Fibroblast of lung (primary cell): ENCODE results near the gene LGR6. TPM values are rescaled to one million over a fixed set of nuclear protein-coding genes. Genes with fewer than 3 reads are reported as not detected.
"Not testable (repeated sequence)": the region's sequence is repeated elsewhere in the genome, so short reads cannot be mapped to it uniquely, and the experiment has no call there.

Source experiments
- DNase-seq, 2 donors: peaks; one replicate each; pipeline versions ENCODE4 v3.0.0 to v3.0.0-alpha.2; 2010; ENCODE audit warnings: low read depth in 2 of 2
- H2AFZ ChIP-seq: 2 replicates; pipeline ENCODE4 v1.5.1; 2012; ENCODE audit warnings: low read length, control low read depth, inconsistent platforms
- H3K27ac ChIP-seq: 2 replicates; pipeline ENCODE4 v1.5.1; 2011; ENCODE audit warnings: low read length, control low read depth; ENCODE audit not compliant: insufficient read depth
- H3K27me3 ChIP-seq: 2 replicates; pipeline ENCODE4 v1.5.1; 2011; ENCODE audit warnings: mild to moderate bottlenecking, low read length; ENCODE audit not compliant: control insufficient read depth, insufficient read depth
- H3K36me3 ChIP-seq: 2 replicates; pipeline ENCODE4 v1.5.1; 2011; ENCODE audit warnings: low read length; ENCODE audit not compliant: control insufficient read depth, insufficient read depth
- H3K4me1 ChIP-seq: 2 replicates; pipeline ENCODE4 v1.5.1; 2011; ENCODE audit warnings: low read length; ENCODE audit not compliant: control insufficient read depth, insufficient read depth; ENCODE audit errors: extremely low read depth
- H3K4me2 ChIP-seq: 2 replicates; pipeline ENCODE4 v1.5.1; 2011; ENCODE audit warnings: low read length, control low read depth; ENCODE audit not compliant: insufficient read depth; ENCODE audit errors: extremely low read depth
- H3K4me3 ChIP-seq, 4 experiments: fragments of 200-600 bp in 1 of 4; sonication (generic) in 1 of 4; replicated peaks in 1 of 4; 2 replicates each; pipeline ENCODE4 v1.5.1; 2011 to 2016; ENCODE audit warnings: low read length in 4 of 4, low read depth in 3 of 4, mild to moderate bottlenecking in 3 of 4, control low read depth in 2 of 4, inconsistent platforms in 1 of 4, mixed read lengths in 1 of 4; ENCODE audit not compliant: insufficient read depth in 1 of 4; ENCODE audit errors: control extremely low read depth in 1 of 4
- H3K79me2 ChIP-seq: 2 replicates; pipeline ENCODE4 v1.5.1; 2012; ENCODE audit warnings: mild to moderate bottlenecking, low read length, inconsistent platforms; ENCODE audit not compliant: control insufficient read depth, insufficient read depth
- H3K9ac ChIP-seq: 2 replicates; pipeline ENCODE4 v1.5.1; 2011; ENCODE audit warnings: mild to moderate bottlenecking, low read length, control low read depth; ENCODE audit not compliant: insufficient read depth
- H3K9me3 ChIP-seq: 2 replicates; pipeline ENCODE4 v1.5.1; 2012; ENCODE audit warnings: low read depth, low read length; ENCODE audit not compliant: control insufficient read depth, insufficient read depth
- H4K20me1 ChIP-seq: 2 replicates; pipeline ENCODE4 v1.5.1; 2011; ENCODE audit warnings: low read length; ENCODE audit not compliant: control insufficient read depth, insufficient read depth; ENCODE audit errors: extremely low read depth
- CTCF ChIP-seq, 2 donors: IDR thresholded peaks in 1 of 2; conservative IDR thresholded peaks in 1 of 2; 1 replicate in 1 of 2; 2 replicates in 1 of 2; pipeline ENCODE4 v1.5.1; 2011 to 2012; ENCODE audit warnings: low read length in 2 of 2, control low read depth in 1 of 2, inconsistent platforms in 1 of 2, low read depth in 1 of 2, mild to moderate bottlenecking in 1 of 2
- EZH2 ChIP-seq: IDR thresholded peaks from 2 replicates; pipeline ENCODE4 v1.5.1; 2012; ENCODE audit warnings: low read length, control low read depth, mild to moderate bottlenecking; ENCODE audit errors: missing control alignments
- polyA minus RNA-seq: library from RNA; depleted of rRNA, polyadenylated mRNA; stranded (reverse); fragments of >200 nt; gene quantifications from 2 replicates; pipeline ENCODE4 v1.2.3, GENCODE V29; 2011; ENCODE audit warnings: low replicate concordance
- polyA plus RNA-seq, 2 donors: library from polyadenylated mRNA; depleted of rRNA in 1 of 2; stranded (reverse) in 1 of 2; unstranded in 1 of 2; fragments of >200 nt; gene quantifications; 2 replicates each; pipeline ENCODE4 v1.2.1, GENCODE V29; 2011 to 2012; ENCODE audit warnings: missing spikeins in 1 of 2
- total RNA-seq: library from RNA; depleted of rRNA; stranded (reverse); fragments of >200 nt; gene quantifications from 2 replicates; pipeline ENCODE4 v1.2.1, GENCODE V29; 2014

LGR6 gene
- not detected in 2 replicates for total RNA-seq
- polyA plus RNA-seq, result 0.02 TPM in 1 of 2 replicates, not detected in the other
- not detected in 2 replicates for polyA plus RNA-seq (2012)
- not detected in 2 replicates for polyA minus RNA-seq

GRCh38 chr1:202193614-202194327, at the start of gene LGR6:
LGR6 (plus strand) TSS chr1:202193799; CDS start chr1:202193990, 191 bp downstream.
- H3K27me3 ChIP-seq, result peaks cover 37% of the 10 kb centered on the region
- no peaks in the 10 kb centered on the region for H3K79me2 ChIP-seq
- no peak within 1 kb of the TSS for H3K4me3 ChIP-seq
- no peaks in the 10 kb centered on the region for H3K36me3 ChIP-seq
- H3K9ac ChIP-seq, result no peak within 1 kb of the TSS
- no peaks in the 10 kb centered on the region for H3K9me3 ChIP-seq
- no peak for TF ChIP-seq EZH2
- TF ChIP-seq CTCF (conservative IDR thresholded peaks at IDR 0.05 in 1 of 2, IDR thresholded peaks at IDR 0.05 in 1 of 2; ENCODE audit: low read depth in 1 of 2, low read length in 2 of 2), result no peak
- no peaks in the 10 kb centered on the region for H4K20me1 ChIP-seq
- no peak within 1 kb of the TSS for H2AFZ ChIP-seq
- no peak for DNase-seq
- H3K4me1 ChIP-seq, result no peaks in the 10 kb centered on the region
- no peak within 1 kb of the TSS for H3K4me2 ChIP-seq
- H3K27ac ChIP-seq, result no peak within 1 kb of the TSS

- Histone ChIP-seq H3K9me3 (no peaks in the 10 kb centered on the region), H3K27ac (peak within 1 kb of the TSS; percentile 54), H2AFZ (peak within 1 kb of the TSS; percentile 87), H3K4me3 (peak within 1 kb of the TSS; percentile 63 to 93 (median 77)), H3K79me2 (peaks cover 26% of the 10 kb centered on the region), H3K36me3 (no peaks in the 10 kb centered on the region), H3K9ac (peak within 1 kb of the TSS; percentile 82), H3K4me2 (peak within 1 kb of the TSS; percentile 98), H3K4me1 (peaks cover 10% of the 10 kb centered on the region), H4K20me1 (no peaks in the 10 kb centered on the region), H3K27me3 (peaks cover 2% of the 10 kb centered on the region)
- TF ChIP-seq EZH2 (no peak), CTCF (conservative IDR thresholded peaks at IDR 0.05 in 1 of 2, IDR thresholded peaks at IDR 0.05 in 1 of 2; ENCODE audit: low read depth in 1 of 2, low read length in 2 of 2) (no peak)
- DNase-seq, result peak in 1 of 2 donors; percentile 35
Observed at GRCh38 chr1:202144402-202145067, 49.1 kb upstream of the LGR6 start, which contains the start of gene ARL8A. ARL8A (minus strand) TSS chr1:202144737; CDS start chr1:202144572, 165 bp downstream.

GRCh38 chr1:202145068-202145743, 48.4 kb upstream of the LGR6 start:
- TF ChIP-seq EZH2, result no peak
- TF ChIP-seq CTCF (conservative IDR thresholded peaks at IDR 0.05 in 1 of 2, IDR thresholded peaks at IDR 0.05 in 1 of 2; ENCODE audit: low read depth in 1 of 2, low read length in 2 of 2), result no peak
- Histone ChIP-seq H3K4me1 (peaks cover 10% of the 10 kb centered on the region), H3K79me2 (peaks cover 26% of the 10 kb centered on the region), H3K4me2 (peak overlapping the region; percentile 83), H3K27me3 (peaks cover 2% of the 10 kb centered on the region), H3K9ac (peak overlapping the region; percentile 82), H3K4me3 (peak overlapping the region; percentile 63 to 93 (median 75)), H3K27ac (peak overlapping the region; percentile 34), H2AFZ (peak overlapping the region; percentile 87), H4K20me1 (no peaks in the 10 kb centered on the region), H3K36me3 (no peaks in the 10 kb centered on the region), H3K9me3 (no peaks in the 10 kb centered on the region)
- no peak for DNase-seq

GRCh38 chr1:202145744-202146140, 47.9 kb upstream of the LGR6 start:
- not testable (repeated sequence) for H3K9ac ChIP-seq, H3K36me3 ChIP-seq, H3K27ac ChIP-seq, H3K4me2 ChIP-seq, H2AFZ ChIP-seq, H3K9me3 ChIP-seq, DNase-seq, H3K27me3 ChIP-seq, H4K20me1 ChIP-seq
- Histone ChIP-seq H3K4me3 (peak overlapping the region in 2 of 4 experiments; percentile 81 to 93), H3K4me1 (peaks cover 10% of the 10 kb centered on the region), H3K79me2 (peaks cover 24% of the 10 kb centered on the region)
